Measurements from ENCODE around the gene DBP. TPM values are rescaled to one million over a fixed set of nuclear protein-coding genes. Genes with fewer than 3 reads are reported as not detected.

DBP gene
- total RNA-seq, 1 experiment from 2014 or later = 17.2 TPM

- no peak for DNase-seq (ENCODE audit: low read depth)
Measured at GRCh38 chr19:48627865-48628314, 9.3 kb downstream of the DBP start.

- no peak for DNase-seq (ENCODE audit: low read depth)
Measured at GRCh38 chr19:48627201-48627864, 9.8 kb downstream of the DBP start.

GRCh38 chr19:48625891-48626327, 11.3 kb downstream of the DBP start:
- DNase-seq (ENCODE audit: low read depth) = no peak

- no peak for DNase-seq (ENCODE audit: low read depth)
Measured at GRCh38 chr19:48624791-48625723, 12.1 kb downstream of the DBP start.

GRCh38 chr19:48624067-48624594, 13.0 kb downstream of the DBP start:
- DNase-seq (ENCODE audit: low read depth) = peak; percentile 97

- DNase-seq (ENCODE audit: low read depth) = no peak
Measured at GRCh38 chr19:48623556-48624066, 13.6 kb downstream of the DBP start.

- no peak for DNase-seq (ENCODE audit: low read depth)
Measured at GRCh38 chr19:48619692-48620585, 17.2 kb downstream of the DBP start.

GRCh38 chr19:48618916-48619691, 18.1 kb downstream of the DBP start, which contains the start of the genes RPL18 and SPHK2:
Gene RPL18, minus strand, starts transcription at chr19:48619178. Its CDS starts 35 bp downstream, at chr19:48619143.
Gene SPHK2, plus strand, starts transcription at chr19:48619506. Its CDS starts 1,009 bp downstream, at chr19:48620515.
- DNase-seq (ENCODE audit: low read depth) = peak; percentile 100

GRCh38 chr19:48618278-48618915, 18.8 kb downstream of the DBP start:
- no peak for DNase-seq (ENCODE audit: low read depth)

GRCh38 chr19:48617146-48617937, 19.8 kb downstream of the DBP start:
- DNase-seq (ENCODE audit: low read depth) = no peak

GRCh38 chr19:48616491-48617056, 20.6 kb downstream of the DBP start:
- no peak for DNase-seq (ENCODE audit: low read depth)

- DNase-seq (ENCODE audit: low read depth) = no peak
Measured at GRCh38 chr19:48616041-48616436, 21.1 kb downstream of the DBP start.

GRCh38 chr19:48615231-48616040, 21.7 kb downstream of the DBP start:
- no peak for DNase-seq (ENCODE audit: low read depth)

GRCh38 chr19:48614436-48615230, 22.5 kb downstream of the DBP start, which contains the start of gene FAM83E:
Gene FAM83E, minus strand, starts transcription at chr19:48615076. Its CDS starts 1,704 bp downstream, at chr19:48613372.
- DNase-seq (ENCODE audit: low read depth) = no peak

- DNase-seq (ENCODE audit: low read depth) = no peak
Measured at GRCh38 chr19:48613852-48614435, 23.2 kb downstream of the DBP start.
